Measurements from ENCODE around the gene PCCA.
"Not testable (repeated sequence)": the region's sequence is repeated elsewhere in the genome, so short reads cannot be mapped to it uniquely, and the experiment has no call there.

GRCh38 chr13:100083401-100083800 lies 5.5 kb upstream of the PCCA start:
- TF ChIP-seq SP1 (IDR thresholded peaks at IDR 0.05); CTCF (IDR thresholded peaks at IDR 0.05; ENCODE audit: low read depth, low read length, missing input control); TAF1 (conservative IDR thresholded peaks at IDR 0.05); RAD21 (IDR thresholded peaks at IDR 0.05); REST (IDR thresholded peaks at IDR 0.05); YY1 (IDR thresholded peaks at IDR 0.05); JUND (IDR thresholded peaks at IDR 0.05); RXRA (IDR thresholded peaks at IDR 0.05): not testable (repeated sequence)
- TF ChIP-seq, protein P1, sequence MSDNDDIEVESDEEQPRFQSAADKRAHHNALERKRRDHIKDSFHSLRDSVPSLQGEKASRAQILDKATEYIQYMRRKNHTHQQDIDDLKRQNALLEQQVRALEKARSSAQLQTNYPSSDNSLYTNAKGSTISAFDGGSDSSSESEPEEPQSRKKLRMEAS (IDR thresholded peaks at IDR 0.05): not testable (repeated sequence)
- TF ChIP-seq, protein P2, sequence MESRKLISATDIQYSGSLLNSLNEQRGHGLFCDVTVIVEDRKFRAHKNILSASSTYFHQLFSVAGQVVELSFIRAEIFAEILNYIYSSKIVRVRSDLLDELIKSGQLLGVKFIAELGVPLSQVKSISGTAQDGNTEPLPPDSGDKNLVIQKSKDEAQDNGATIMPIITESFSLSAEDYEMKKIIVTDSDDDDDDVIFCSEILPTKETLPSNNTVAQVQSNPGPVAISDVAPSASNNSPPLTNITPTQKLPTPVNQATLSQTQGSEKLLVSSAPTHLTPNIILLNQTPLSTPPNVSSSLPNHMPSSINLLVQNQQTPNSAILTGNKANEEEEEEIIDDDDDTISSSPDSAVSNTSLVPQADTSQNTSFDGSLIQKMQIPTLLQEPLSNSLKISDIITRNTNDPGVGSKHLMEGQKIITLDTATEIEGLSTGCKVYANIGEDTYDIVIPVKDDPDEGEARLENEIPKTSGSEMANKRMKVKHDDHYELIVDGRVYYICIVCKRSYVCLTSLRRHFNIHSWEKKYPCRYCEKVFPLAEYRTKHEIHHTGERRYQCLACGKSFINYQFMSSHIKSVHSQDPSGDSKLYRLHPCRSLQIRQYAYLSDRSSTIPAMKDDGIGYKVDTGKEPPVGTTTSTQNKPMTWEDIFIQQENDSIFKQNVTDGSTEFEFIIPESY (IDR thresholded peaks at IDR 0.05): not testable (repeated sequence)
- TF ChIP-seq, protein P3, sequence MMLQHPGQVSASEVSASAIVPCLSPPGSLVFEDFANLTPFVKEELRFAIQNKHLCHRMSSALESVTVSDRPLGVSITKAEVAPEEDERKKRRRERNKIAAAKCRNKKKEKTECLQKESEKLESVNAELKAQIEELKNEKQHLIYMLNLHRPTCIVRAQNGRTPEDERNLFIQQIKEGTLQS (IDR thresholded peaks at IDR 0.05): not testable (repeated sequence)

Measured in liver (tissue), 3 donors.